ENCODE results near the gene IL18R1. TPM values are rescaled to one million over a fixed set of nuclear protein-coding genes. Genes with fewer than 3 reads are reported as not detected.
"Not testable (repeated sequence)": the region's sequence is repeated elsewhere in the genome, so short reads cannot be mapped to it uniquely, and the experiment has no call there.

The IL18R1 gene
- polyA plus RNA-seq, 1 experiment, result not detected

- Histone ChIP-seq H3K27me3 (ENCODE audit: control insufficient read depth, insufficient read depth, low read length) (0 out of 2 replicates have a peak, but pooled peaks cover 1% of the 10 kb centered on the region), H3K36me3 (ENCODE audit: control insufficient read depth, insufficient read depth, low read length) (no peaks in the 10 kb centered on the region), H3K4me3 (ENCODE audit: low read depth, low read length) (no peak overlapping the region)
- ChIA-PET POLR2A (no interaction called here), CTCF (no interaction called here)
- DNase-seq (ENCODE audit: low read depth), result no peak
- no peak for TF ChIP-seq CTCF (IDR thresholded peaks at IDR 0.05; ENCODE audit: insufficient read depth, low read depth, low read length)
Observed at GRCh38 chr2:102321941-102322719, 33.5 kb upstream of the IL18R1 start.

- POLR2A ChIA-PET; H3K4me3 ChIP-seq (ENCODE audit: low read depth, low read length); DNase-seq (ENCODE audit: low read depth); H3K36me3 ChIP-seq (ENCODE audit: control insufficient read depth, insufficient read depth, low read length); H3K27me3 ChIP-seq (ENCODE audit: control insufficient read depth, insufficient read depth, low read length): not testable (repeated sequence)
- CTCF ChIA-PET, result interaction anchor here (0.8 kb wide), 1 partner anchor 42 kb away, joined by 3 read pairs; no protein-coding TSS in a partner anchor
Observed at GRCh38 chr2:102324914-102325313, 30.7 kb upstream of the IL18R1 start.

- Histone ChIP-seq H3K27me3 (ENCODE audit: control insufficient read depth, insufficient read depth, low read length) (0 out of 2 replicates have a peak, but pooled peaks cover 2% of the 10 kb centered on the region), H3K36me3 (ENCODE audit: control insufficient read depth, insufficient read depth, low read length) (no peaks in the 10 kb centered on the region), H3K4me3 (ENCODE audit: low read depth, low read length) (no peak overlapping the region)
- POLR2A ChIA-PET, result no interaction called here
- TF ChIP-seq CTCF (IDR thresholded peaks at IDR 0.05; ENCODE audit: insufficient read depth, low read depth, low read length), result no peak
- no peak for DNase-seq (ENCODE audit: low read depth)
- CTCF ChIA-PET, result interaction anchor here (1.4 kb wide), 1 partner anchor 19 kb away, joined by 4 read pairs; no protein-coding TSS in a partner anchor
Observed at GRCh38 chr2:102331311-102331980, 24.1 kb upstream of the IL18R1 start.

GRCh38 chr2:102334486-102334885, 21.1 kb upstream of the IL18R1 start:
- no peak for DNase-seq (ENCODE audit: low read depth)
- CTCF ChIA-PET, result interaction anchor here (1.7 kb wide), 1 partner anchor 22 kb away, joined by 3 read pairs; no protein-coding TSS in a partner anchor
- Histone ChIP-seq H3K27me3 (ENCODE audit: control insufficient read depth, insufficient read depth, low read length) (0 out of 2 replicates have a peak, but pooled peaks cover 2% of the 10 kb centered on the region), H3K36me3 (ENCODE audit: control insufficient read depth, insufficient read depth, low read length) (no peaks in the 10 kb centered on the region), H3K4me3 (ENCODE audit: low read depth, low read length) (no peak overlapping the region)
- POLR2A ChIA-PET, result no interaction called here
- no peak for TF ChIP-seq CTCF (IDR thresholded peaks at IDR 0.05; ENCODE audit: insufficient read depth, low read depth, low read length)

GRCh38 chr2:102335871-102336366, 19.7 kb upstream of the IL18R1 start:
- H3K27me3 ChIP-seq (ENCODE audit: control insufficient read depth, insufficient read depth, low read length), result 0 out of 2 replicates have a peak, but pooled peaks cover 2% of the 10 kb centered on the region
- no peaks in the 10 kb centered on the region for H3K36me3 ChIP-seq (ENCODE audit: control insufficient read depth, insufficient read depth, low read length)
- no peak for DNase-seq (ENCODE audit: low read depth)
- TF ChIP-seq CTCF (IDR thresholded peaks at IDR 0.05; ENCODE audit: insufficient read depth, low read depth, low read length), result no peak
- POLR2A ChIA-PET, result interaction anchor here (0.6 kb wide), 1 partner anchor 72 kb away, joined by 3 read pairs; no protein-coding TSS in a partner anchor
- CTCF ChIA-PET, result interaction anchor here (0.6 to 1.8 kb wide), 5 partner anchors 12 to 95 kb away, joined by 3 to 7 read pairs (median 3); partner anchors contain the start of gene IL18R1
- no peak overlapping the region for H3K4me3 ChIP-seq (ENCODE audit: low read depth, low read length)

All from BJ (cell line).